GM19240 (cell line): ENCODE measurements around the gene C20orf173.
"Not testable (repeated sequence)": the region's sequence is repeated elsewhere in the genome, so short reads cannot be mapped to it uniquely, and the experiment has no call there.

Source experiments
- DNase-seq: peaks from one replicate; pipeline ENCODE4 v3.0.0; 2011; ENCODE audit warnings: low spot score; ENCODE audit not compliant: insufficient read length

Gene C20orf173, protein sequence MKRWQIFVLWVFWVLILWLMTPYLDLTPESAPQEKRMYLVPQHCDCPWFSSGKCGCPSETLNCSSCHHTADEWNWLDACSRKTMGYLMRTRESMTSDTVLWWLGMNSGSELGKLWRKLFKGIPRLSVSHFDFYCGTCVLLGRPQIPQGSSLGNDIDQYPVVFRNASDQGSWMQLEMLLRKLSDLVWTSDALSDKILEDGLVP

DNA sequence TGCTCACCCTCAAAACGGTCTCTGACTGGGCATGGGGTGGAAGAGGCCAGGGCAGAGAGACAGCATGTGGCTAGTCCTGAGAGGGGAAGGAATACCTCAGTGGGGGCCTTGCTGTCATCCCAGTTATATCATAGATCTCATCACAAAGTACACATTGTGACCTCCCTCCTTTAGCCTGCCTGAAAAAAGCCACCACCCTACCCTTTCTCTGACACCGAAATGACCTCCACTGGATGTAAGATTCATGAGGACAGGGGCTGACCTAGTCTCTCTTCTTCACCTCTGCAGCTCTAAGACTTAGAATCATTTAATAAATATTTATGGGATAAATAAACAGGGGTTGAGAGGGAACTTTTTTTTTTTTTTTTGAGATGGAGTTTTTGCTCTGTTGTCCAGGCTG, at the start of gene C20orf173:
Gene C20orf173 (minus strand): TSS at position 101 of the 400 bp plus-strand sequence. CDS start 279 bp downstream, outside the sequence.
- DNase-seq: no peak

DNA sequence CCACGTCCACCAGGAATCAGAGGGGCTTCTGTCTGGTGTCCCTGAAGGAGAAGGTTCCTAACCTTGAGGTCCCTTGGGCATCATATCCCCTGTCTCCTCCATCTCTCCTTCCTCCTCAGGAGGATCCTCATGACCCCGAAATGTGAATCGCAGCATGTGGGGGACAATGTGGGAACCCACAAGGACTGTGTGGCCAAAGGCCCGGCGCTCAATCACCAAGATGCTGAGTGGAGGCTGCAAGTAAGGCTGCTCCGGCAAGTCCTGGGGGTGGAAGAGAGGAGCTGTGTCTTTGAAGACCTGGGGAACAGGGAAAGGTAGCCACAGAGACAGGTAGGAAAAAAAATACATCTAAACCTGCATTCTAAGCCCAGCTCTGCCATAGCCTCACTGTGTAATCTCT, 49.7 kb upstream of the C20orf173 start:
- no peak for DNase-seq

DNA sequence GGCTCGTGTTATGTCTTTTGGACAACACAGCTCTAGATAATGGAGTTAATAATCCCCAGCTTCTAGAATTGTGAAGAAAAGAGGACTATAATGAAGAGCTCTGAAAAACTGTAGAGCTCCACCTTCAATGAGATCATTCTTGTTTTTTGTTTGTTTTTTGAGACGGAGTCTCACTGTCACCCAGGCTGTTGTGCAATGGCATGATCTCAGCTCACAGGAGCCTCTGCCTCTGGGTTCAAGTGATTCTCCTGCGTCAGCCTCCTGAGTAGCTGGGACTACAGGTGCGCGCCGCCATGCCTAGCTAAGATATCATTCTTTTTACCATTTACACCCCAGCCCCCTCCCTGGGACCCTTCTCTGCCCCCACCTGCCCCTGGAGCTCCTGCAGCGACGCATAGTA, 49.0 kb upstream of the C20orf173 start:
- no peak for DNase-seq

DNA sequence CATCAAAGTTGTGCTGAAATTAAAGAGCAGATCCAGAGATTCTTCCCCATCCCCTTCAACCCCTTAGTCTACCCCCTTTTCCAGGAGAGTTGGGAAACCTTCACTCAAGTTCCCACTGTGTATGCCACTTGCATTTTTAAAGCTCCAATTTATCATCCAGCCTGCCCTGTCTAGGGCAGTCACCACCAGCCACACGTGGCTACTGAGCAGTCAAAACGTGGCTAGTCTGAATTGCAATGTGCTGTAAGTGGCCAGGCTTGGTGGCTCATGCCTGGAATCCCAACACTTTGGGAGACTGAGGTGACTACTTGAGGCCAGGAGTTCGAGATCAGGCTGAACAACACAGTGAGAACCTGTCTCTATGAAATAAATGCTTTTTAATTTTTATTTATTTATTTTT, 47.4 kb upstream of the C20orf173 start:
- no peak for DNase-seq

DNA sequence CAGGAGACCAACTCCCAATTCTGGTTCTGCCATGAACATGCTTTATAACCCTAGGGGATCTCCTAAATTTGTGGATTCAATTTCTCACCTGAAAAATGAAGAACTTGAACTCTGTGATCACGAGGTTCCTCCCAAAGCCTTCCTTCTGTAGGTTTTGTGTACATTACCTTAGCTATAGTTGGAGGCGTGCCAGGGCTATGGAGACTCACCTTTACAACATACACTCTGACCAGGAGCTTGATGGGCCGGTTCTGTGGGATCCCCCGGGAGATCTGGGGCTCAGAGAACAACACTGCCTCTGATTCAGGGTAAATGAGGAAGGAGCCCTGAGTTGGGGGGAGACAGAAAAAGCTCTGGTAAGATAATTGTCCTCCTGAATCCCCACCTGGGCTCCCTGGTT, 46.5 kb upstream of the C20orf173 start:
- no peak for DNase-seq

DNA sequence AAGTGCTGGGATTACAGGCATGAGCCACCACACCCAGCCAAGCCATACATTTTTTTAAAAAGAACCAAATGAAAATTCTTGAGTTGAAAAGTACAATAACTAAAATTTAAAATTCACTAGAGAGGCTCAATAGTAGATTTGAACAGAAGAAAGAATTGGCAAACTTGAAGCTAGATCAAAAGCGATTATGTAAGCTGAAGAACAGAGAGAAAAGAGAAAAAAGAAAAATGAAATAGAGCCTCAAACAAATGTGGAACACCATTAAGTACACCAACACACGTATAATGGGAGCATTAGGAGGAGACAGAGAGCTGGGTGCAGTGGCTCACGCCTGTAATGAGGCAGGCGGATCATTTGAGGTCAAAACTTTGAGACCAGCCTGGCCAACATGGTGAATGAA, 43.4 kb upstream of the C20orf173 start:
- no peak for DNase-seq

DNA sequence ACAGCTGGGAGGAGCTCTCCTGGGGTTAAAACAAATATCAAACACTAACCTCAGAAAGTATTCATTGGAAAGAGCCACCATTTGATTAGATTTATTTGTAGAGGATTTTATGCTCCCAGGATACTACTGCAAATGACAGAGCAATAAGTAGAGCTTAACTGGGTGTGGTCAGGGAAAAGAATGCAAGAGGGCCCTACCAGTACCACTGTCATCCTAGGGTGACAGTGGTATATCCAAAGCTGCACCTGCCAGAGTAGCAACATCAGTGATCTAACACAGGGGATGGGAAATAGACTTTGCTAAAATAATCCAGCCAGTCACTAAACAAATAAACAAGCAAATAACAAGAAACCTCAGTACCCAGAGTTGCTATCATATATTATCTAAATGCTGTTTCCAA, 42.1 kb upstream of the C20orf173 start:
- no peak for DNase-seq

DNA sequence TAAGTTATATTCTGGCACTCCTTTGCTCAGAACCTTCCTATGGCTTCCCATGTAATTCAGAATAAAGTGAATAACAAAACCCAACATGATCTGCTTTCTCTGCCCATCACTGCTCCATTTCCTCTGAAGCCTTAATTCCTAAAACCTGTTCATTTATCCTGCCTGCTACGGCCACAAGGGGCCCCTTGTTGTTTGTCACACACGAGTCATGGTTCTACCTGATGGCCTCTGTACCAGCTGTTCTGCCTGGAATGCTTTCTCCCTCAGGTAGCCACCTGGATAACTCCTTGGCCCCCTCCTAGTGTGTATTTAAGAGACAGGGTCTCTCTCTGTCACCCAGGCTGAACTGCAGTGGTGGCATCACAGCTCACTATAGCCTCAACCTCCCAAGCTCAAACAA, 39.2 kb upstream of the C20orf173 start:
- no peak for DNase-seq

DNA sequence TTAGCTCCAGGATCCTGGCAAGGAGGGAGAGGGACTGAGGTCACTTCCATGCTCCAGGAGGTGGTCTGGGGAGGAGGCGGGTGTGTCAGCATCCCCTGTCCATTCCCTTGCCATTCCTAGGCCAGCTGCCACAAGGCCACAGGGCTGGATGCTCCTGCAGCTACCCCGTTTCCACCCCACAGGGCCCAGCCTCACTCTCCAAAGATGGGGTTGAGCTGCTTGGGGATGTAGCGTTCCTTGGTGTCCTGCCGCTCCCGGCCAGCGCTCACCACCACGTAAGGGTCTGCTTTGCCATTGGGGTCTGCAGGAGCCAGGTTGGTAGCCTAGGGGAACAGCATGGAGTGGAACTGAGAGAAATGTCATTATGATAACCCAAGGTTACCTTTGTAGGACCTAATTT, 35.5 kb upstream of the C20orf173 start:
- DNase-seq: no peak

DNA sequence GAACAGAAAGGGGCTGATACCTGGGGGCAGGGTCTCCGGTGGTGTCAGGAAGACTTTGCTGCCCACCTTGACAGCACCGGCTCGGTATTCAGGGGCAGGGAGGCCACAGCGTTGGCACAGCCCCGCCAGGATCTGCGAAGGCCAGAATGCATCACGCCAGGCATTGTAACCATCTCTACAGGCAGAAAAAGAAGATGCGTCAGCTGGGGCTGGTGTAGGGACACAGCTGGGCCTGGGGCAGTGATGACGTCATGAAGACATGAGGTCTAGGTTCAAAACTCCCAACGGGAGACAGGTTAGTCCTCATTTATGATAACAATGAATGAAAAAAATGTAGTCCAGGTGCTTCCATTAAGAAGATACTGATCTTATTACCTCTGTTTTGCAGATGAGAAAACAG, 34.4 kb upstream of the C20orf173 start:
- DNase-seq: no peak

DNA sequence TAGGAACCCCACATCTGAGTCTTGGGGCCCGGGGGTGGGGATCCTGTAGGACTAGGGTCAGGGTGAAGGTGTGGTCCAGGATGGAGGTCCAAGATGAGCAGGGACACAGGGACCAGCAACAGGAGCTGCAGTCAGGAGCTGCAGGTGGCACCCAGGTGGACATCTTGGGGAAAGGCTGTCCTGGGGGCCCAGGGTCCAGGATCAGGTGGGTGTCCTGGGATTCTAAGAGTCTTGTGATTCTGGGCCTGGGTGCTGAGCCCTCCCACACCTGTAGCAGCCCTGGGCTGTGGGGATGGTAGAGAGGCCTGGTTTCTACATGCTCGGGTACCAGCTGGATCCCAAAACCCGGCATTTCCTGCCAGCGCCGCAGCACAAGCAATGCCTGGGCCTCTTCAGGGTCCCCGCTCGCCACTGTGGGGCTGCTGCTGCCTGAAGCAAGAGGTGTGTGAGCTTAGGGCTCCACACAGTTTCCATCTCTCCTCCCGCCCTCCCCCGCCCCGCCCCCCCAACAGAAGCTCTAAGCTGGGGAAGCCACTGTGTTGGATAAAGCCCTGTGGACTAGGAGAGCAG, 33.2 kb upstream of the C20orf173 start:
- DNase-seq: no peak

DNA sequence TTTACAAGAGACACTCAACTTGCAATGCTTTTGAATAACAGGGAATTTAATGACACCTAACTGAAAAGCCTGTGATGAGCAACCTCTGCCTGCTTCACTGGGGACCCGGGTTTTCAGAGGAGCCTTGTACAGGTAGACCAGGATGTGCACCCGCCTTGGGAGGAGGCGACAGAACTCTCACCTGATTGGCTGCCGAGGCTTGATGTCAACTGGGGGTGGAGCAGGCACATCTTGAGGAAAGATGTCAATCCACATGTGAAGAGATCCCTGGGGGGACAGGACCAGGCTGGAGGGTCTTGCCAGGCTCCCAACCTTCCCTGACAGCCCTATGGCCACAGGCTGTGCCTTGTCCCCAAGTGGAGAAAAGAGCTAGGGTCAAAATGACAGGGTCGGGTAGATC, 32.2 kb upstream of the C20orf173 start:
- no peak for DNase-seq

DNA sequence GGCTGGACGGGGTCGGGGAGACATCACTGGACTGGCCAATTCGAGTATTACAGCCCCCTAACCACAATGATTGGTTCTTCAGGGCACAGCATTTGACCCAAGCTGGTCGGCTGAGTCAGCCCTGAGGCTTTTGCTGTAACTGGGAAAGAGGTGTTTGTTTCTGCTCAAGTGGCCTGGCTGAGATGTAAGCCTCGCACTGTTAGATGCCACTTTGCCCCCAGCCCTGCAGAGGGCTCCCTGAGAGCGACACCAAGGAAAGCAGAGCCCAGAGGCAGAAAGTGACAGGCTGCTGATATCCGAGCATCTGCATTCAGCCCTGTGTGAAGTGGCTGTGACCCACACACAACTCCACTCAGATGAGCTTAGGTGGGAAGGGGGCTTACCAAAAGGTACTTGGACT, 31.8 kb upstream of the C20orf173 start:
- DNase-seq: no peak

DNA sequence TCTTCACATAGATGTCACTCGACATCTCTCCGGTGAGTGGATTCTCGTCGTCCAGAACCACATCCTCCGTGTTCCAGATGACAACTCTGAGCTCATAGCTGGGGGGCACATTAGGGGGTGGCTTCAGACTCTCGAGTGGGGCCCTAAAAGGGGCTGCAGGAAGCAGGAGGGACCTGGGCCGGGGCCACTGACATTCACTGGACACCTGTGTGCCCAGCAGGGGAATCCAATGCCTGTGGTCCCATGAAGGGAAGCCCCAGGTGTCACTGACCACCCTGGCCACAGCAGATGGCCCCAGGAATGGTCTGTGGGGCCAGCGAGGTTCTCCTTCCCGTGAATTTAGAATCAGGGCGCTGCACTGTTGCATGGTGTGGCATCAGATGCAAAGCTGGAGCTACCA, 31.1 kb upstream of the C20orf173 start:
- DNase-seq: no peak

DNA sequence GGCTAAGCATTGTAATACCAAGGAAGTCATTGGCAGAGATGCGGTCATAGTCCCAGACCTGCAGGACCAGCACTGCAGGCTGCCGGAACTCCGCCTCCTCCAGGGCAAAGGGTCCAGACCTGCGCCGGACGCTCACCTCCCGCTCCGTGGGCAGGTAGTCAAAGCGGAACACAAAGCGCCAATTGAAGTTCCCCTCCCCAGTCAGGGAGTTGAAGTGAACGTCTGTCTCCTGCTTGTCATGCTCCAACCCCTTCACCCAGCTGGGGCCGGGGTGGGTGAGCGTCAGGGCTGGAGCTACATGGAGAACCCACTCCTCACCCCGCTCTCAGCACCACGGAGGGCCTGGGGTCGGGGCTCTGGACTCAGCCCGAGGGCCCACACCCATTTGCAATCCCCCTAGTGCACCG, 30.7 kb upstream of the C20orf173 start:
- no peak for DNase-seq

DNA sequence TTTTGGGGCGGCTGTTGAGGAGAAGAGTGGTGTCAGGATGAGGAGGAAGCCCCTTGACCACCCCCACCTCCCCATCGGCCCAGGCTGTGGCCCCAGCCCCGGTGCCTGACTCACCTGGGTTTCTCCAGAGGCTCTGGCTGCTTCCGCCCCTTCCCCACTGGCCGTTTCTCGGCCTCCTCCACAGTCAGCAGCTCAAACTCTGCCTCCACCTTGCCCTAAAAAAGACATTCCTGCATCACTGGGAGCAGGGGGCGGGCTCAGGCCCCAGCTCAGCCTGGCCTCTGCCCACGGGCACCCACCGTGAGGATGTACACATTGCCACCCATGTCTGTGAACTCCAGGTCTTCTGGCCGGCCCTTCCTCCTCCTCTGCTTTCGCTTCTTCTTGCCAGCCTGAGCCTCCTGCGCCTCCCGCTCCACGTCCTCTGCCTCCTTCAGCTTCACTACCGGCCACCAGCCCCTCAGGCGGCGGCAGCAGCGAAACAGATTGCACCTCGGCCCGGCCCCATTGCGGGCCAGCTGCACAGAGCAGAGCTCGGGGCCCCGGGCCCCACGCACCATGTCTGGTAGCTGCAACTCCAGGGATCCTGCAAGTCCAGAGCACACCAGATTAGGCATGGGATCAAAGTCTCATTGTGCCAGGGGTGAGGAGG, 29.7 kb upstream of the C20orf173 start:
- DNase-seq: no peak

DNA sequence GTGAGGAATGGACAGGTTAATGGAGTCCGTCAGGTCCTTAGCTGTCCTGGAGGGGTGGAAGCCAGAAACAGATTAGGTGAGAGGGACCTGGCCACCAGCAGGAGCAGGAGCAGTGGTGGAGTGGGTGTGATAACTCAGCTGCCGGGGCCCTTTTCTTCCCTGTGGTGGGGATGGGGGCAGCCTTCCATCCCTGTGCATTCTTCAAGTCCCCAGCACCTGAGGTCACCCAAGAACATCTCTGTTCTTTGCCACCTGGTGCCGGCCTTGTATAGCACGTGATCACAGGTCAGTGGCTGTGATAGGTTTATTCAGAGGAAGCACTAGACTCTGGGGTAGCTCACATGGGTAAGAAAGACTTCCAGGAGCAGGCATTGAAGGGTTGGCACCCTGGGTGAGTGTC, 29.0 kb upstream of the C20orf173 start:
- no peak for DNase-seq

DNA sequence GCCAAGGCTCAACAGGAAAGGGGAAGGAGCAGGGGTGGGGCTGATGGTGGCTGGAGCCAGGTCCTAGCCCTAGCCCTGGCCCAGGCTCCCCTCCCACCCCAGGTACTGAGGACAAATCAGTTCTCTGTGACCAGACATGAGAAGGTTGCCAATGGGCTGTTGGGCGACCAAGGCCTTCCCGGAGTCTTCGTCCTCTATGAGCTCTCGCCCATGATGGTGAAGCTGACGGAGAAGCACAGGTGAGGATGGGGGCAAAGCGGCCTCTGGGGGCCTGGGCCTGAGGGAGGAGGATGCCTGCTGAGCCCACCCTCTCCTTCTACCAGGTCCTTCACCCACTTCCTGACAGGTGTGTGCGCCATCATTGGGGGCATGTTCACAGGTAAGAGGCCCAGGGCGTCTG, 27.4 kb upstream of the C20orf173 start:
- DNase-seq: no peak

DNA sequence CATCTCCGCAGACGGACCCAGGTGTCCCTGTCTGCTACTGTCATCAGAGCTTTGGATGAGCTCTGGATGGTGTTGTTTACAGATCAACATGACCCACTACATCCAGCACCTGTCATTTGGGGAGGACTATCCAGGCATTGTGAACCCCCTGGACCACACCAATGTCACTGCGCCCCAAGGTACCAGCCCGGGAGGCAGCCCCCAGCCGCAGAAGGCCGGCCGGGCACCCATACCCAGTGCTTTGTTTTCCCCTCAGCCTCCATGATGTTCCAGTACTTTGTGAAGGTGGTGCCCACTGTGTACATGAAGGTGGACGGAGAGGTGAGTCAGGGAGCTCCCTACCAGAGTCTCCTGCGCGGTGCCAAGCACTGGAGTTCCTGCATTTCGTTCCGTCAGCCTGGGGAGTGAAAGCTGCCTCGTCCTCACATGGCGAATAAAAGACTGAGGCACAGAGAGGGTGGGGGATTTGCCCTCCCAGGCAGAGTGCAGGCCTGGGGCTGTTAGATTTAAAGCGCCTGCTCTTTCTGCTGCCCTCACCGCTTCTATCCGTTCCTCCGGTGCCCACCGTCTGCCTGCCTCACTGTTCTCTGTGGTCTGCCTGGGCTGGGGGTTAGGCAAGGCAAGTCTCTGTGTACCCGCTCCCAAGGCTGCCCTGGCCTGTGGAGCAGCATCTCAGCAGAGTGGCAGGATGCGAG, 26.6 kb upstream of the C20orf173 start:
- no peak for DNase-seq

DNA sequence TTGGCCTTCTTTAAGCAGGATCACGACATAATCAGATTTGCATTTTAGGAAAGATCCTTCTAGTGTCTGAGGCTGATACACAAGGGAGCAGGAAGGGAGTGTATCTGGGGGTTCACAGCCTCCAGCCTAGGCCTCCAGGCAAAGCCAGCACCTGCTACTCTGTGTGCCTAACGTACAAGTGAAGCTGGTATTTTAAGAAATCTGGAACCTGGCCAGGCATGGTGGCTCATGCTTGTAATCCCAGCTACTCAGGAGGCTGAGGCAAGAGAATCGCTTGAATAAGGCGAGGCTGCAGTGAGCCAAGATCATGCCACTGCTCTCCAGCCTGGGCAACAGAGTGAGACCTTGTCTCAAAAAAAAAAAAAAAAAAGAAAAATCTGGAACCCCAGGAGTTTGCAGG, 26.0 kb upstream of the C20orf173 start:
- not testable (repeated sequence) for DNase-seq

DNA sequence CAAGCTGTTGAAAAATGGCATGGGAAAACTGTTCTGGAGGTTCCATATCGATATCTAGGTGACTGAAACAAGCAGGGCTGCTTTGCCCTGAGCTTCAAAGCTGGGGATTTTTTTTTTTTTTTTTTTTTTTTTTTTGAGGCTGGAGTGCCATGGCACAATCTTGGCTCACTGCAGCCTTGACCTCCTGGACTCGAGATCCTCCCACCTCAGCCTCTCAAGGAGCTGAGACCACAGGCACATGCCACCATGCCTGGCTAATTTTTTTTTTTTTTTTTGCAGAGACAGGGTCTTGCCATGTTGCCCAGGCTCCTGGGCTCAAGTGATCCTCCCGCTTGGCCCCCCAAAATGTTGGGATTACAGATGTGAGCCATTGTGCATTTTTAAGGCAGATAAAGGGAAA, 23.5 kb upstream of the C20orf173 start:
- DNase-seq: no peak

DNA sequence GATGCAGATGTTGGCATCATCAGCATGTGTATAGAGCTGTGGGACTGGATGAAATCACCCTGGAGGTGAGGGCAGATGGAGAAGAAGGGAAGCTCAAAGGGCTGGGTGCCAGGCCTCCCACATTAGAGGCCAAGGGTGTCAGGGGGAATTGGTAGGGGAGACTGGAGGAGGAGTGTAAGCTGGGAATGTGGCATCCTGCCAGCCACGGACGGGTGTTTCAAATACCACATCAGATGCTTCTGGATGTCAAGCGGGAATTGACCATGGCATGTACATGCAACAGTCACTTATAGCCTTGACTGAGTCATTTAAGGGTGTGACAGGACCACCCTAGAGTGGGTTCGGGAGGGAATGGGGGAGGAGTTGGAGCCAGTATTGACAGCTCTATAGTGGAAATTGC, 22.1 kb upstream of the C20orf173 start:
- DNase-seq: no peak

DNA sequence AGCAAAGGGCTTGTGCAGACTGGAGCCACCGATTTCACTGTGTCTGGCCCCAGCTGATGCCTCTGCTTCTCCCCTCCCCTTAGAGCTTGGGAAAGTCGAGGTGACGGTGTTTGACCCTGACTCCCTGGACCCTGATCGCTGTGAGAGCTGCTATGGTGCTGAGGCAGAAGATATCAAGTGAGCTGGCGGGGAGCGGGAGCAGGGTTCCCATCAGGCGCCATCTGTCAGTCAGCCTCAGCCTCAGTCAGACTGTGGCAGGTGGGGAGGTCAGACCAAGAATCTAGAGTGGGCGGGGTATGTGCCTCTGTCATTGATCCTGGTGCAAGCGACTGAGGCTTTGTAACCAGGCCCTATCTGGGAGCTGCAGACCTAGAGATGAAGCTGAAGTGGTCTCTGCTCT, 17.9 kb upstream of the C20orf173 start:
- DNase-seq: no peak
